Measurements from ENCODE around the gene SLC15A3.

DNA sequence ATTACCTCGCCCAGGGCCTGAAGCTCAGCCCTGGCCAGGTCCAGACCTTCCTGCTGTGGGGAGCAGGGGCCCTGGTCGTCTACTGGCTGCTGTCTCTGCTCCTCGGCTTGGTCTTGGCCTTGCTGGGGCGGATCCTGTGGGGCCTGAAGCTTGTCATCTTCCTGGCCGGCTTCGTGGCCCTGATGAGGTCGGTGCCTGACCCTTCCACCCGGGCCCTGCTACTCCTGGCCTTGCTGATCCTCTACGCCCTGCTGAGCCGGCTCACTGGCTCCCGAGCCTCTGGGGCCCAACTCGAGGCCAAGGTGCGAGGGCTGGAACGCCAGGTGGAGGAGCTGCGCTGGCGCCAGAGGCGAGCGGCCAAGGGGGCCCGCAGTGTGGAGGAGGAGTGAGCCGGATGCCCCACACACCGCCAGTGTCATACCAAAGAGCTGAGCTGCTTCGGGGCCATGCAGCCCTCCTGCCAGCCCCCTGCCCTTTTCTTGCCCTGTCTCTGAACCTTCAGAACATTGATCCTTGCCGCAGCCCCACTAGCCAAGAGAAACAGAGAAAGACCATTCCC lies 30.1 kb downstream of the SLC15A3 start:
- TF ChIP-seq POLR2AphosphoS5 (IDR thresholded peaks at IDR 0.05; ENCODE audit: low read depth, low read length) = no peak
- TF ChIP-seq, protein P1, sequence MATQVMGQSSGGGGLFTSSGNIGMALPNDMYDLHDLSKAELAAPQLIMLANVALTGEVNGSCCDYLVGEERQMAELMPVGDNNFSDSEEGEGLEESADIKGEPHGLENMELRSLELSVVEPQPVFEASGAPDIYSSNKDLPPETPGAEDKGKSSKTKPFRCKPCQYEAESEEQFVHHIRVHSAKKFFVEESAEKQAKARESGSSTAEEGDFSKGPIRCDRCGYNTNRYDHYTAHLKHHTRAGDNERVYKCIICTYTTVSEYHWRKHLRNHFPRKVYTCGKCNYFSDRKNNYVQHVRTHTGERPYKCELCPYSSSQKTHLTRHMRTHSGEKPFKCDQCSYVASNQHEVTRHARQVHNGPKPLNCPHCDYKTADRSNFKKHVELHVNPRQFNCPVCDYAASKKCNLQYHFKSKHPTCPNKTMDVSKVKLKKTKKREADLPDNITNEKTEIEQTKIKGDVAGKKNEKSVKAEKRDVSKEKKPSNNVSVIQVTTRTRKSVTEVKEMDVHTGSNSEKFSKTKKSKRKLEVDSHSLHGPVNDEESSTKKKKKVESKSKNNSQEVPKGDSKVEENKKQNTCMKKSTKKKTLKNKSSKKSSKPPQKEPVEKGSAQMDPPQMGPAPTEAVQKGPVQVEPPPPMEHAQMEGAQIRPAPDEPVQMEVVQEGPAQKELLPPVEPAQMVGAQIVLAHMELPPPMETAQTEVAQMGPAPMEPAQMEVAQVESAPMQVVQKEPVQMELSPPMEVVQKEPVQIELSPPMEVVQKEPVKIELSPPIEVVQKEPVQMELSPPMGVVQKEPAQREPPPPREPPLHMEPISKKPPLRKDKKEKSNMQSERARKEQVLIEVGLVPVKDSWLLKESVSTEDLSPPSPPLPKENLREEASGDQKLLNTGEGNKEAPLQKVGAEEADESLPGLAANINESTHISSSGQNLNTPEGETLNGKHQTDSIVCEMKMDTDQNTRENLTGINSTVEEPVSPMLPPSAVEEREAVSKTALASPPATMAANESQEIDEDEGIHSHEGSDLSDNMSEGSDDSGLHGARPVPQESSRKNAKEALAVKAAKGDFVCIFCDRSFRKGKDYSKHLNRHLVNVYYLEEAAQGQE (IDR thresholded peaks at IDR 0.05; ENCODE audit: insufficient read depth in 1 of 2, low read depth in 2 of 2, low read length in 2 of 2) = no peak

Measured in PFSK-1 (cell line).